Naive B cell (primary cell): ENCODE data around the gene DENND4A. TPM values are rescaled to one million over a fixed set of nuclear protein-coding genes. Genes with fewer than 3 reads are reported as not detected.

Experiments
- ATAC-seq, 2 donors: fragments of 150-1000 bp; cut with Tn5 transposase; 2 replicates each; pipeline ENCODE4 v1.10.0; 2021; ENCODE audit warnings: low read depth in 2 of 2, mild to moderate bottlenecking in 2 of 2, moderate library complexity in 2 of 2
- DNase-seq: peaks from one replicate; pipeline ENCODE4 v3.0.0; 2022
- H3K27ac Mint-ChIP-seq, 6 donors: one replicate each; pipeline ENCODE4 v1.8.0; 2020 to 2022; ENCODE audit warnings: mild to moderate bottlenecking in 6 of 6, mixed read lengths in 6 of 6, moderate library complexity in 5 of 6, inconsistent platforms in 2 of 6
- H3K27me3 Mint-ChIP-seq, 3 donors: one replicate each; pipeline ENCODE4 v1.8.0; 2021 to 2022; ENCODE audit warnings: mixed read lengths in 3 of 3, mild to moderate bottlenecking in 1 of 3
- H3K36me3 Mint-ChIP-seq, 2 donors: one replicate each; pipeline ENCODE4 v1.8.0; 2020 to 2022; ENCODE audit warnings: mixed read lengths in 2 of 2, inconsistent platforms in 1 of 2, mild to moderate bottlenecking in 1 of 2
- H3K4me1 Mint-ChIP-seq, 3 donors: one replicate each; pipeline ENCODE4 v1.8.0; 2020 to 2022; ENCODE audit warnings: mixed read lengths in 3 of 3, inconsistent platforms in 1 of 3, mild to moderate bottlenecking in 1 of 3, moderate library complexity in 1 of 3
- H3K4me3 Mint-ChIP-seq, 8 donors: one replicate each; pipeline ENCODE4 v1.8.0; 2020 to 2022; ENCODE audit warnings: mild to moderate bottlenecking in 8 of 8, mixed read lengths in 8 of 8, moderate library complexity in 8 of 8, inconsistent platforms in 2 of 8
- H3K9me3 Mint-ChIP-seq, 7 donors: one replicate each; pipeline ENCODE4 v1.8.0; 2020 to 2022; ENCODE audit warnings: mixed read lengths in 7 of 7, mild to moderate bottlenecking in 5 of 7, inconsistent platforms in 2 of 7, moderate library complexity in 1 of 7
- polyA plus RNA-seq, 6 donors: library from polyadenylated mRNA; unstranded; fragments of 300-500 nt; fragmentation: Illumina TruSeq; gene quantifications; one replicate each; pipeline ENCODE4 v1.2.3, GENCODE V29; 2021; ENCODE audit warnings: low read depth in 6 of 6

The DENND4A gene
- 10 to 100 TPM; 18.3 to 38.9 (median 26.8) TPM for polyA plus RNA-seq

GRCh38 chr15:65792138-65792987 is at the start of gene DENND4A:
Gene DENND4A (minus strand): TSS chr15:65792293. CDS start chr15:65756450, 35,843 bp downstream.
- Mint-ChIP-seq H3K4me1 (peaks cover 36 to 61% (median 39%) of the 10 kb centered on the region in 3 donors), H3K27ac (peak within 1 kb of the TSS; percentile 99 to 100 (median 100)), H3K27me3 (no peaks in the 10 kb centered on the region), H3K36me3 (no peaks in the 10 kb centered on the region), H3K9me3 (no peaks in the 10 kb centered on the region), H3K4me3 (peak within 1 kb of the TSS; percentile 84 to 99 (median 96))
- peak; percentile 73 for ATAC-seq
- DNase-seq: peak; percentile 99

- no peak overlapping the region for H3K4me3 Mint-ChIP-seq
- ATAC-seq (no peak), DNase-seq (no peak)
- no peaks in the 10 kb centered on the region for H3K9me3 Mint-ChIP-seq
- H3K4me1 Mint-ChIP-seq: peaks cover 3 to 11% (median 7%) of the 10 kb centered on the region in 3 donors
- no peaks in the 10 kb centered on the region for H3K36me3 Mint-ChIP-seq
- peak overlapping the region in 2 of 6 donors; percentile 29 to 83 for H3K27ac Mint-ChIP-seq
- no peaks in the 10 kb centered on the region for H3K27me3 Mint-ChIP-seq
These were observed 49.2 kb upstream of the DENND4A start for GRCh38 chr15:65841121-65841930.

GRCh38 chr15:65839985-65840384 is 47.9 kb upstream of the DENND4A start:
- DNase-seq (no peak), ATAC-seq (no peak)
- Mint-ChIP-seq H3K4me3 (no peak overlapping the region), H3K9me3 (no peaks in the 10 kb centered on the region), H3K36me3 (no peaks in the 10 kb centered on the region), H3K27me3 (no peaks in the 10 kb centered on the region), H3K4me1 (peaks cover 6 to 14% (median 11%) of the 10 kb centered on the region in 3 donors), H3K27ac (no peak overlapping the region)

- H3K4me1 Mint-ChIP-seq: peaks cover 6 to 18% (median 11%) of the 10 kb centered on the region in 3 donors
- no peak overlapping the region for H3K4me3 Mint-ChIP-seq
- ATAC-seq: no peak
- no peaks in the 10 kb centered on the region for H3K27me3 Mint-ChIP-seq
- no peak overlapping the region for H3K27ac Mint-ChIP-seq
- no peaks in the 10 kb centered on the region for H3K9me3 Mint-ChIP-seq
- no peak for DNase-seq
- no peaks in the 10 kb centered on the region for H3K36me3 Mint-ChIP-seq
These were observed 47.3 kb upstream of the DENND4A start for GRCh38 chr15:65839354-65839901.

GRCh38 chr15:65837301-65838294 is 45.5 kb upstream of the DENND4A start:
- Mint-ChIP-seq H3K27ac (peak overlapping the region in 5 of 6 donors; percentile 19 to 73 (median 37)), H3K36me3 (no peaks in the 10 kb centered on the region), H3K27me3 (no peaks in the 10 kb centered on the region), H3K4me1 (peaks cover 23 to 36% (median 27%) of the 10 kb centered on the region in 3 donors), H3K9me3 (no peaks in the 10 kb centered on the region), H3K4me3 (no peak overlapping the region)
- peak in 1 of 2 donors; percentile 16 for ATAC-seq
- no peak for DNase-seq

- Mint-ChIP-seq H3K4me3 (no peak overlapping the region), H3K27ac (peak overlapping the region in 2 of 6 donors; percentile 58 to 88), H3K36me3 (no peaks in the 10 kb centered on the region), H3K9me3 (no peaks in the 10 kb centered on the region), H3K4me1 (peaks cover 23 to 45% (median 29%) of the 10 kb centered on the region in 3 donors), H3K27me3 (no peaks in the 10 kb centered on the region)
- DNase-seq: no peak
- no peak for ATAC-seq
These were observed 44.6 kb upstream of the DENND4A start for GRCh38 chr15:65836665-65837064.

- DNase-seq (no peak), ATAC-seq (no peak)
- peaks cover 23 to 47% (median 29%) of the 10 kb centered on the region in 3 donors for H3K4me1 Mint-ChIP-seq
- no peaks in the 10 kb centered on the region for H3K27me3 Mint-ChIP-seq
- no peaks in the 10 kb centered on the region for H3K36me3 Mint-ChIP-seq
- H3K27ac Mint-ChIP-seq: peak overlapping the region in 3 of 6 donors; percentile 39 to 85 (median 75)
- H3K4me3 Mint-ChIP-seq: no peak overlapping the region
- H3K9me3 Mint-ChIP-seq: no peaks in the 10 kb centered on the region
These were observed 43.4 kb upstream of the DENND4A start for GRCh38 chr15:65835447-65835846.

GRCh38 chr15:65834603-65835282 is 42.6 kb upstream of the DENND4A start:
- DNase-seq: no peak
- Mint-ChIP-seq H3K9me3 (no peaks in the 10 kb centered on the region), H3K4me1 (peaks cover 23 to 47% (median 29%) of the 10 kb centered on the region in 3 donors), H3K27ac (peak overlapping the region in 5 of 6 donors; percentile 54 to 85 (median 75)), H3K27me3 (no peaks in the 10 kb centered on the region), H3K4me3 (no peak overlapping the region), H3K36me3 (no peaks in the 10 kb centered on the region)
- no peak for ATAC-seq

GRCh38 chr15:65833501-65834205 is 41.6 kb upstream of the DENND4A start:
- no peak for ATAC-seq
- no peaks in the 10 kb centered on the region for H3K9me3 Mint-ChIP-seq
- H3K36me3 Mint-ChIP-seq: no peaks in the 10 kb centered on the region
- H3K27me3 Mint-ChIP-seq: no peaks in the 10 kb centered on the region
- DNase-seq: no peak
- peaks cover 28 to 57% (median 38%) of the 10 kb centered on the region in 3 donors for H3K4me1 Mint-ChIP-seq
- peak overlapping the region in 7 of 8 donors; percentile 64 to 90 (median 85) for H3K4me3 Mint-ChIP-seq
- peak overlapping the region; percentile 89 to 98 (median 94) for H3K27ac Mint-ChIP-seq

GRCh38 chr15:65832549-65833364 is 40.7 kb upstream of the DENND4A start:
- H3K4me1 Mint-ChIP-seq: peaks cover 35 to 64% (median 46%) of the 10 kb centered on the region in 3 donors
- no peaks in the 10 kb centered on the region for H3K27me3 Mint-ChIP-seq
- peak overlapping the region; percentile 91 to 98 (median 94) for H3K27ac Mint-ChIP-seq
- peak overlapping the region; percentile 46 to 90 (median 84) for H3K4me3 Mint-ChIP-seq
- DNase-seq (peak; percentile 50), ATAC-seq (peak; percentile 80 to 83)
- H3K36me3 Mint-ChIP-seq: no peaks in the 10 kb centered on the region
- H3K9me3 Mint-ChIP-seq: no peaks in the 10 kb centered on the region
